Body of pancreas (tissue), 4 donors: Measurements from ENCODE around the gene LDB2. TPM values are rescaled to one million over a fixed set of nuclear protein-coding genes. Genes with fewer than 3 reads are reported as not detected.
"Not testable (repeated sequence)": the region's sequence is repeated elsewhere in the genome, so short reads cannot be mapped to it uniquely, and the experiment has no call there.

Experiments
- ATAC-seq: fragments of 150-250 bp; one replicate; pipeline ENCODE4 v1.9.1; 2016
- DNase-seq, 4 donors: peaks; one replicate each; pipeline ENCODE4 v3.0.0-alpha.2; 2019
- H3K27ac ChIP-seq, 4 donors: fragments of 200-600 bp; sonication (generic); 1 replicate in 3 of 4; 2 replicates in 1 of 4; pipeline versions ENCODE4 v1.5.1 to v1.6.1; 2016 to 2019; ENCODE audit warnings: mild to moderate bottlenecking in 1 of 4, mixed read lengths in 1 of 4, moderate library complexity in 1 of 4
- H3K27me3 ChIP-seq, 2 donors: fragments of 200-600 bp; sonication (generic); one replicate each; pipeline ENCODE4 v1.6.0; 2016; ENCODE audit warnings: mild to moderate bottlenecking in 1 of 2
- H3K36me3 ChIP-seq, 2 donors: fragments of 200-600 bp; sonication (generic); replicated peaks in 1 of 2; 2 replicates each; pipeline ENCODE4 v1.5.1; 2016; ENCODE audit warnings: low read depth in 2 of 2; ENCODE audit not compliant: insufficient read depth in 1 of 2
- H3K4me1 ChIP-seq: fragments of 200-600 bp; sonication (generic); one replicate; pipeline ENCODE4 v1.6.0; 2016
- H3K4me3 ChIP-seq, 2 donors: fragments of 200-600 bp; sonication (generic); 1 replicate in 1 of 2; 2 replicates in 1 of 2; pipeline ENCODE4 v1.5.1; 2016 to 2019
- H3K9me3 ChIP-seq, 3 donors: fragments of 200-600 bp; sonication (generic); 1 replicate in 2 of 3; 2 replicates in 1 of 3; pipeline ENCODE4 v1.5.1; 2016
- CTCF ChIP-seq, 7 experiments: fragments of 450-650 bp in 4 of 7; fragments of 200-600 bp in 3 of 7; sonication (generic) in 3 of 7; IDR thresholded peaks; one replicate each; pipeline ENCODE4 v1.5.1; 2016 to 2019; ENCODE audit warnings: antibody characterized with exemption in 7 of 7
- POLR2A ChIP-seq, 3 donors: fragments of 450-650 bp; IDR thresholded peaks; one replicate each; pipeline ENCODE4 v1.6.1; 2016; ENCODE audit warnings: antibody characterized with exemption in 3 of 3, mild to moderate bottlenecking in 2 of 3
- WGBS, 2 donors: methylation state at CpG; one replicate each; pipeline ENCODE4 v1.1.5; 2017; 5-methylcytosine and 5-hydroxymethylcytosine counted together
- intact Hi-C: fragments of 100-400 bp; cut with DNase I; formaldehyde crosslinking; loops from one replicate; pipeline ENCODE4 v1.15.1; 2023
- total RNA-seq, 2 donors: library from RNA; depleted of rRNA; stranded (reverse); fragments of >200 nt; gene quantifications; one replicate each; pipeline ENCODE4 v1.1.0, GENCODE V29; 2016

Gene LDB2
- total RNA-seq, 2 donors from 2014 or later = 14.8 to 16.5 TPM

- TF ChIP-seq POLR2A (IDR thresholded peaks at IDR 0.05) = no peak
- TF ChIP-seq CTCF (IDR thresholded peaks at IDR 0.05) = no peak
- no peak overlapping the region for H3K27ac ChIP-seq
Measured at GRCh38 chr4:16572631-16573030, 325.8 kb downstream of the LDB2 start.

DNA sequence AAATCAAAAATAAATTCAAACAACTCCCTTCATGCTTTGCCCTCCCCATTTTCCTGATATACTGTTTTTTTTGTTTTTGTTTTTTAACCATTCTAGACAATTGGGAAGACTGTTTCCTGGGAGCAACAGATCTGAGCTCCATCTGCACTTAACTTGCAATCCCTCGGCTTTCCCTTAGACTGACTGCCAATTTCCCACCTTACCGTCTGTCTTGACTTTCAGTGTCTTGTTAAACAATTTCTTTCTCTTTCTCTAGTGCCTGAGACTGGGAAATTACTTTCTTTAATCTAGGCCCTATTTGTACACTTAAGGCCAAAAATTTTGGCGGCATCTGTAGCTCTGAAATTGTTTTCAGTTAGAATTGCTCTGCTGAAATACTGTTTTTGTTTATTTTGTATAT lies 326.3 kb downstream of the LDB2 start:
- no peak for ATAC-seq
- intact Hi-C loops = no loop called here
- Histone ChIP-seq H3K27ac (no peak overlapping the region), H3K4me1 (no peaks in the 10 kb centered on the region), H3K36me3 (no peaks in the 10 kb centered on the region), H3K9me3 (no peaks in the 10 kb centered on the region), H3K27me3 (no peaks in the 10 kb centered on the region), H3K4me3 (no peak overlapping the region)
- DNase-seq = no peak
- TF ChIP-seq POLR2A (IDR thresholded peaks at IDR 0.05) = no peak
- no peak for TF ChIP-seq CTCF (IDR thresholded peaks at IDR 0.05)
- WGBS, 2 donors = 95 to 97% methylated on average over 3 of the region's 3 CpGs

More at GRCh38 chr4:16572631-16573030, 325.8 kb downstream of the LDB2 start:
- no peak overlapping the region for H3K4me3 ChIP-seq
- H3K4me1 ChIP-seq = no peaks in the 10 kb centered on the region
- ATAC-seq = no peak
- H3K36me3 ChIP-seq = no peaks in the 10 kb centered on the region
- intact Hi-C loops = no loop called here
- no peaks in the 10 kb centered on the region for H3K9me3 ChIP-seq
- 69 to 71% methylated on average over 4 of the region's 4 CpGs for WGBS, 2 donors
- no peaks in the 10 kb centered on the region for H3K27me3 ChIP-seq
- DNase-seq = no peak

DNA sequence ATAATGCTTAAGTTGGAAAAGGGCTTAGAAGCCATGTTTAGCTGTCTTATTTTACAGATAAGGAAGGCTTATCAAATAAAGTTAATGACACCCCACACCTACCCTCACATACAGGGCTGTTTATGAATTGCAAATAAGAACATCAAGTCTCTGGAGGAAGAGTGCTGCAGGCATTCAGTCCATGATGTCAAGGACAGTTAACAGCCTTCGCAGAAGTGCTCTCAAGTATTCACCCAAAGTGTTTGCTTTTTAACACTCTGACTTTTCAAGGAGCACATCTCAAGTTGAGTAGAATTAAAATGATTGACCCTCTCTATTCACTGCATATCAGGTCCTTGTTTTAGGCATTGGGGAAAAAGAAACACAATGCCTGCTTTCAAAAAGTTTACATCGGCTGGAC lies 328.7 kb downstream of the LDB2 start:
- DNase-seq (no peak), ATAC-seq (no peak)
- Histone ChIP-seq H3K36me3 (no peaks in the 10 kb centered on the region), H3K27ac (no peak overlapping the region), H3K4me1 (no peaks in the 10 kb centered on the region), H3K9me3 (no peaks in the 10 kb centered on the region), H3K4me3 (no peak overlapping the region), H3K27me3 (no peaks in the 10 kb centered on the region)
- intact Hi-C loops = no loop called here
- 73 to 89% methylated on average over 2 of the region's 2 CpGs for WGBS, 2 donors
- TF ChIP-seq CTCF (IDR thresholded peaks at IDR 0.05) = no peak
- TF ChIP-seq POLR2A (IDR thresholded peaks at IDR 0.05) = no peak

- WGBS, 2 donors = 85 to 93% methylated on average over 13 to 14 of the region's 14 CpGs
Measured at GRCh38 chr4:16557316-16557715, 341.1 kb downstream of the LDB2 start.

DNA sequence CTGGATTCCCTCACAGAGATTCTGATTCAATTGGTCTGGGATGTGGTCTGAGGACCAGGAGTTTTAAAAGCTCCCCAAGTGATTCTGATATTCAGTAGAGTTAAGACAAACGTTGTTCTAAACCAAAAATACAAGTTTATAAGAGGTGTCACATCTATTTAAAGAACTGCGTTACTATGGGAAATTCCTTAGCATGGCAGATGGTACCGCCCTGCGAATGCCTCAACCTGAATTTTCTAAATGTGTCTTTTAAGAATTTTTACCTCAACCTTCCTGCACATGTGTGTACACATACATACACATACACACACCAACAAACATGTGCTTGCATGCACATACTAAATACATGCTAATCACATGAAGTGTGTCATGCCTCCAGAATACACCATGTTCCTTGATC lies 343.3 kb downstream of the LDB2 start:
- H3K4me1 ChIP-seq = no peaks in the 10 kb centered on the region
- H3K9me3 ChIP-seq = peaks cover 0 to 7% (median 0%) of the 10 kb centered on the region in 3 donors
- 76 to 79% methylated on average over 4 of the region's 4 CpGs for WGBS, 2 donors
- TF ChIP-seq CTCF (IDR thresholded peaks at IDR 0.05) (no peak), POLR2A (IDR thresholded peaks at IDR 0.05) (no peak)
- no peak overlapping the region for H3K4me3 ChIP-seq
- ATAC-seq (no peak), DNase-seq (no peak)
- no peak overlapping the region for H3K27ac ChIP-seq
- intact Hi-C loops = no loop called here
- H3K27me3 ChIP-seq = no peaks in the 10 kb centered on the region
- no peaks in the 10 kb centered on the region for H3K36me3 ChIP-seq

More at GRCh38 chr4:16557316-16557715, 341.1 kb downstream of the LDB2 start:
- H3K4me1 ChIP-seq, intact Hi-C loops, DNase-seq, H3K27me3 ChIP-seq, H3K36me3 ChIP-seq, H3K27ac ChIP-seq, H3K4me3 ChIP-seq, ATAC-seq, H3K9me3 ChIP-seq: not testable (repeated sequence)
